Sigmoid colon (tissue), 3 donors: ENCODE data around the gene KCNG2.

Source experiments
- POLR2A ChIP-seq, 2 donors: fragments of 450-650 bp; IDR thresholded peaks; one replicate each; pipeline ENCODE4 v1.6.1; 2016; ENCODE audit warnings: antibody characterized with exemption in 2 of 2, mild to moderate bottlenecking in 2 of 2, moderate library complexity in 2 of 2
- TF ChIP-seq, protein P1 (sequence below), 4 experiments: fragments of 450-650 bp in 3 of 4; fragments of 200-600 bp in 1 of 4; IDR thresholded peaks; one replicate each; pipeline ENCODE4 v1.5.1; 2016 to 2019; ENCODE audit warnings: antibody characterized with exemption in 4 of 4, mild to moderate bottlenecking in 3 of 4, moderate library complexity in 2 of 4

DNA sequence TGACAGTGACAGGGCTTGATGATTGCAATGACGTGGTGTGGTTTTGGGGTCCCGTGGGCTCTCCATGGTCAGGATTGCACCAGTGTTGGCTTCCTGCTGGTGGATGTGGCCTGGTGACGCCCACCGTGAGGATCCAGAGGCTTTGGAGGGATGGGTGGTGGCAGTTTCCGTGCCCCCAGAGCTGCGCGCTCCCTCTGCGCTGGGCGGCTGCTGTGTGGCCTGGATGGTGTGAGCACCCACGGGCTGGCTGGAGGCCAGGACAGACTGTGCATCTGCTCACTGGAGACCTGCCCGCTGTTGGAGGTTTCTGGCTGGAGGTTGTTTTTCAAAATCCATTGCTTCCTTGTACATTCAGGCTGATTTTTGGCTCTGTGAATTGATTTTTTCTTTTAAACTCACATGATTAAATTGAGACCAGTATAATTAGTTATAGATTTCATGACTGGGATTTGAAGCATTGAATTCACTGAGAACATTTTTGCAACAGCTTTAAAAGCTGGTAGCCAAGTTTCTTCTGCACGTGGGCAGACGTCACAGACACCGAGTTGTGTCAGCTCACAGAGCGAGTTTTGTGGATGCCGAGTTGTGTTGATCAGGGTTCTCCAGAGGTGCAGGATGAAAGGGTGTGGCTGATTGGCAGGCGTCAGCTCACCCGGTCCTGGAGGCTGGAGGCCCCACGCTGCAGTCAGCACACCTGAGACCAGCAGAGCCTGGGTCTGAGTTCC, 72.7 kb downstream of the KCNG2 start:
- TF ChIP-seq, protein P1, sequence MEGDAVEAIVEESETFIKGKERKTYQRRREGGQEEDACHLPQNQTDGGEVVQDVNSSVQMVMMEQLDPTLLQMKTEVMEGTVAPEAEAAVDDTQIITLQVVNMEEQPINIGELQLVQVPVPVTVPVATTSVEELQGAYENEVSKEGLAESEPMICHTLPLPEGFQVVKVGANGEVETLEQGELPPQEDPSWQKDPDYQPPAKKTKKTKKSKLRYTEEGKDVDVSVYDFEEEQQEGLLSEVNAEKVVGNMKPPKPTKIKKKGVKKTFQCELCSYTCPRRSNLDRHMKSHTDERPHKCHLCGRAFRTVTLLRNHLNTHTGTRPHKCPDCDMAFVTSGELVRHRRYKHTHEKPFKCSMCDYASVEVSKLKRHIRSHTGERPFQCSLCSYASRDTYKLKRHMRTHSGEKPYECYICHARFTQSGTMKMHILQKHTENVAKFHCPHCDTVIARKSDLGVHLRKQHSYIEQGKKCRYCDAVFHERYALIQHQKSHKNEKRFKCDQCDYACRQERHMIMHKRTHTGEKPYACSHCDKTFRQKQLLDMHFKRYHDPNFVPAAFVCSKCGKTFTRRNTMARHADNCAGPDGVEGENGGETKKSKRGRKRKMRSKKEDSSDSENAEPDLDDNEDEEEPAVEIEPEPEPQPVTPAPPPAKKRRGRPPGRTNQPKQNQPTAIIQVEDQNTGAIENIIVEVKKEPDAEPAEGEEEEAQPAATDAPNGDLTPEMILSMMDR (IDR thresholded peaks at IDR 0.05), result no peak
- TF ChIP-seq POLR2A (IDR thresholded peaks at IDR 0.05), result no peak
